GM19455 (cell line): ENCODE data around the gene ZNF415.
"Not testable (repeated sequence)": the region's sequence is repeated elsewhere in the genome, so short reads cannot be mapped to it uniquely, and the experiment has no call there.

Source experiments
- ATAC-seq: cut with Tn5 transposase; IDR thresholded peaks from one replicate; pipeline ENCODE4 v1.9.1; 2021; ENCODE audit not compliant: unreplicated experiment

The ZNF415 gene

GRCh38 chr19:53132141-53132991 lies at the start of gene ZNF415:
TSS of gene ZNF415 (minus strand) at chr19:53132910. CDS start at chr19:53122676, 10,234 bp downstream.
- no peak for ATAC-seq

- ATAC-seq, result no peak
Measured at GRCh38 chr19:53182202-53182601, 49.5 kb upstream of the ZNF415 start.

- ATAC-seq, result no peak
Measured at GRCh38 chr19:53177986-53178385, 45.3 kb upstream of the ZNF415 start.

GRCh38 chr19:53172889-53173288 lies 40.2 kb upstream of the ZNF415 start:
- no peak for ATAC-seq

GRCh38 chr19:53165691-53166091 lies 33.0 kb upstream of the ZNF415 start:
- no peak for ATAC-seq

GRCh38 chr19:53161123-53161522 lies 28.4 kb upstream of the ZNF415 start:
- no peak for ATAC-seq

GRCh38 chr19:53160350-53160749 lies 27.6 kb upstream of the ZNF415 start:
- no peak for ATAC-seq

- no peak for ATAC-seq
Measured at GRCh38 chr19:53158119-53158656, 25.5 kb upstream of the ZNF415 start.

GRCh38 chr19:53157626-53158025 lies 24.9 kb upstream of the ZNF415 start:
- no peak for ATAC-seq

GRCh38 chr19:53156850-53157249 lies 24.1 kb upstream of the ZNF415 start:
- ATAC-seq, result no peak

GRCh38 chr19:53147645-53148044 lies 14.9 kb upstream of the ZNF415 start:
- no peak for ATAC-seq

GRCh38 chr19:53140351-53140750 lies 7.6 kb upstream of the ZNF415 start:
- no peak for ATAC-seq

GRCh38 chr19:53136432-53136831 lies 3.7 kb upstream of the ZNF415 start:
- no peak for ATAC-seq

GRCh38 chr19:53131727-53132126 lies 983 bp downstream of the ZNF415 start:
- no peak for ATAC-seq

GRCh38 chr19:53131085-53131590 lies 1.6 kb downstream of the ZNF415 start:
- no peak for ATAC-seq

- no peak for ATAC-seq
Measured at GRCh38 chr19:53130506-53130905, 2.2 kb downstream of the ZNF415 start.

GRCh38 chr19:53126733-53127526 lies 5.8 kb downstream of the ZNF415 start:
- not testable (repeated sequence) for ATAC-seq

- no peak for ATAC-seq
Measured at GRCh38 chr19:53123400-53123799, 9.3 kb downstream of the ZNF415 start.

GRCh38 chr19:53112286-53112685 lies 20.4 kb downstream of the ZNF415 start:
- no peak for ATAC-seq

- ATAC-seq, result no peak
Measured at GRCh38 chr19:53109527-53109926, 23.2 kb downstream of the ZNF415 start.
